ENCODE results near the gene VARS2.

Gene VARS2

GRCh38 chr6:30884521-30885480 is 29.2 kb upstream of the VARS2 start:
- DNase-seq, result peak in 1 of 2 experiments; percentile 18

GRCh38 chr6:30885481-30885998 is 28.5 kb upstream of the VARS2 start:
- peak; percentile 13 to 65 for DNase-seq

- DNase-seq, result peak; percentile 56 to 73
Measured at GRCh38 chr6:30885999-30886896, 27.8 kb upstream of the VARS2 start.

GRCh38 chr6:30886897-30887255 is 27.2 kb upstream of the VARS2 start:
- no peak for DNase-seq

- DNase-seq, result no peak
Measured at GRCh38 chr6:30887901-30888815, 25.9 kb upstream of the VARS2 start.

- no peak for DNase-seq
Measured at GRCh38 chr6:30888816-30889495, 25.1 kb upstream of the VARS2 start.

- DNase-seq, result no peak
Measured at GRCh38 chr6:30889496-30889885, 24.5 kb upstream of the VARS2 start.

- DNase-seq, result peak; percentile 8 to 31
Measured at GRCh38 chr6:30889921-30890645, 24.0 kb upstream of the VARS2 start.

- DNase-seq, result no peak
Measured at GRCh38 chr6:30890646-30891449, 23.2 kb upstream of the VARS2 start.

- no peak for DNase-seq
Measured at GRCh38 chr6:30891450-30891723, 22.7 kb upstream of the VARS2 start.

- DNase-seq, result no peak
Measured at GRCh38 chr6:30891816-30892538, 22.1 kb upstream of the VARS2 start.

GRCh38 chr6:30893001-30893591 is 20.9 kb upstream of the VARS2 start:
- no peak for DNase-seq

GRCh38 chr6:30893666-30894065 is 20.4 kb upstream of the VARS2 start:
- no peak for DNase-seq

- DNase-seq, result no peak
Measured at GRCh38 chr6:30894381-30894780, 19.7 kb upstream of the VARS2 start.

- DNase-seq, result no peak
Measured at GRCh38 chr6:30894935-30895334, 19.1 kb upstream of the VARS2 start.

GRCh38 chr6:30895343-30895742 is 18.7 kb upstream of the VARS2 start:
- no peak for DNase-seq

GRCh38 chr6:30896541-30896940 is 17.5 kb upstream of the VARS2 start:
- no peak for DNase-seq

GRCh38 chr6:30897882-30898281 is 16.2 kb upstream of the VARS2 start:
- DNase-seq, result no peak

GRCh38 chr6:30898750-30899360 is 15.2 kb upstream of the VARS2 start:
- no peak for DNase-seq
